BLaER1 (cell line): ENCODE data around the gene CUX1.
A peak's percentile ranks its signal among the peaks of the same experiment; 100 is the strongest.
"Not testable (repeated sequence)": the region's sequence is repeated elsewhere in the genome, so short reads cannot be mapped to it uniquely, and the experiment has no call there.

Experiments
- H3K27ac ChIP-seq: shearing (Covaris generic); formaldehyde crosslinking; 2 replicates; pipeline ENCODE4 v1.8.1; 2022
- H3K27me3 ChIP-seq: shearing (Covaris generic); formaldehyde crosslinking; 2 replicates; pipeline ENCODE4 v1.8.1; 2022
- H3K36me3 ChIP-seq: shearing (Covaris generic); formaldehyde crosslinking; 2 replicates; pipeline ENCODE4 v1.8.1; 2022
- H3K4me1 ChIP-seq: shearing (Covaris generic); formaldehyde crosslinking; 2 replicates; pipeline ENCODE4 v1.8.1; 2022
- H3K4me2 ChIP-seq: shearing (Covaris generic); formaldehyde crosslinking; 2 replicates; pipeline ENCODE4 v1.8.1; 2022
- H3K4me3 ChIP-seq: shearing (Covaris generic); formaldehyde crosslinking; 2 replicates; pipeline ENCODE4 v1.8.1; 2022
- H3K9ac ChIP-seq: shearing (Covaris generic); formaldehyde crosslinking; 2 replicates; pipeline ENCODE4 v1.8.1; 2022
- H3K9me3 ChIP-seq: shearing (Covaris generic); formaldehyde crosslinking; 2 replicates; pipeline ENCODE4 v1.8.1; 2022
- H4K20me1 ChIP-seq: shearing (Covaris generic); formaldehyde crosslinking; 2 replicates; pipeline ENCODE4 v1.8.1; 2022
- Cebpa-rat ChIP-seq: shearing (Covaris generic); IDR thresholded peaks from 2 replicates; pipeline ENCODE4 v1.8.1; 2022

Gene CUX1

DNA sequence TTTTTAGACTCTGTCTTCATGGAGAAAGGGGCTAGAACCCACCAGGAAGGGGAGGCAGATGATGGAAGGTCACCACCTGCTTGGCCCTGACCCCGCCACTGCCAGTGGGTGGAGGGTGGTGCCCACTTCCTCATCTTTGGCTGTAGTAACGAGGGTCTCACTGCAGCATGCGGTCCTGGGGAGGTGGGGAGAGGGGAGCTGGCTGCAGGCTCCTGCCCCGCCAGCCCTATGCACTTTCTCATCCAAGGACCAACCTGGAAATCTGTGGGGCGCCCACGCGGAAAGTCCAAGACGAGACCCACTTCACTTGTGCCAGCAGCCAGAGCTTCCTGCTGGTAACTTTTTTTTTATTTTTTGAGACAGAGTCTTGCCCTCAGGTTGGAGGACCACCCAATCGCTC is 101.0 kb downstream of the CUX1 start:
- no peaks in the 10 kb centered on the region for H3K27me3 ChIP-seq
- H3K4me1 ChIP-seq = peaks cover 75% of the 10 kb centered on the region
- H3K9ac ChIP-seq = no peak overlapping the region
- H3K4me2 ChIP-seq = no peak overlapping the region
- H3K36me3 ChIP-seq = peaks cover 88% of the 10 kb centered on the region
- TF ChIP-seq Cebpa-rat = no peak
- peak overlapping the region; percentile 56 for H3K27ac ChIP-seq
- no peaks in the 10 kb centered on the region for H3K9me3 ChIP-seq
- H3K4me3 ChIP-seq = no peak overlapping the region
- peaks cover 85% of the 10 kb centered on the region for H4K20me1 ChIP-seq

DNA sequence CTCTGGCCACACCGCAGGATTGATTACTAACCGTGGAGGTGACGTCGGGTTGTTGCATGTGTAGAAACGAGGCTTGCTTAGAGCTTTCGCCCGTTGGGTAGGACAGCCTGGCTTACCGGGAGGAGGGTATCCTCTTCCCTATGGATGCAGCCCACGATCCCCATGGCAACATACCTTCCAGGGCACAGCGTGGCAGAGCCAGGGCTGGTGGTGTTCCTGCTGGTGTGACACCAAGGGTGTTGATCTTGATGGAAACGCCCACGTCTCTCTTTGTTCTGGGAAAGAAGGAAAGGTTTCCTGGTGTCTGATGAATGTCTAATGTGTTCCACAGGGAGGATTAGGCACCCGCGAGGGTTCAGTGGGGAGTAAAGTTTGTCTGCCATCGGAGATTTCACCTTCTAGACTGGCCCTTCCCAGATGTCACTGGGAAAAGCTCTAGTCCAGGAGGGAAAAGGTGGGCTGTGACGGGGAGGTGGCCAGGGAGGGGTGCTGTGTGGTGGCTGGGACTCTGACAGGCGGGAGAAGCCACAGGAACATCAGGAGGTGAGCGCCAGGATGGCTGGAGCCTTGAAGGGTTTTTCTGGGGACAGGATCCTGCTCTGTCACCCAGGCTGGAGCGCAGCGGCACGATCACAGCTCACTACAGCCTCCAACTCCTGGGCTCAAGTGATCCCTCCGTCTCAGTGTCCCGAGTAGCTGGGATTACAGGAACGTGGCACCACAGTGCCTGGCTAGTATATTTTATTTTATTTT is 102.1 kb downstream of the CUX1 start:
- peaks cover 77% of the 10 kb centered on the region for H3K4me1 ChIP-seq
- no peak overlapping the region for H3K4me3 ChIP-seq
- peaks cover 84% of the 10 kb centered on the region for H4K20me1 ChIP-seq
- TF ChIP-seq Cebpa-rat = no peak
- H3K36me3 ChIP-seq = peaks cover 99% of the 10 kb centered on the region
- no peaks in the 10 kb centered on the region for H3K27me3 ChIP-seq
- H3K9me3 ChIP-seq = no peaks in the 10 kb centered on the region
- no peak overlapping the region for H3K4me2 ChIP-seq
- no peak overlapping the region for H3K9ac ChIP-seq
- H3K27ac ChIP-seq = peak overlapping the region; percentile 46

DNA sequence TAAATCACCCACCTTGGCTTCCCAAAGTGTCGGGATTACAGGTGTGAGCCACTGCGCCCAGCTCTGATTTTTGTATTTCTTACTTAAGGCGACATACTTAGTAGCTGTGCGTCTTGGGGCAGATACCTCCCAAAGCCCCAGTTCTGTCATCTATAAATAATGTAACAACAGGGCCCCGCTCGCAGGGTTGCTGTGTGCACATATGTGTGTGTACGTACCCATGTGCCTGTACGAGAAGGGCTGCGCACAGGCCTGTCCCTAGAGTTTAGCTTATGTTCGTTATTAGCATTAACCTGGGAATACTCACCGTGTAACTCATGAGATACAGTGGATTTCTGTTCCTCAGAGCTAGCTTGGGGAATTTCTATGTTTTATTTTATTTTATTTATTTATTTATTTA is 103.6 kb downstream of the CUX1 start:
- Histone ChIP-seq H3K36me3 (peaks cover 91% of the 10 kb centered on the region), H3K4me3 (no peak overlapping the region), H4K20me1 (peaks cover 69% of the 10 kb centered on the region)

DNA sequence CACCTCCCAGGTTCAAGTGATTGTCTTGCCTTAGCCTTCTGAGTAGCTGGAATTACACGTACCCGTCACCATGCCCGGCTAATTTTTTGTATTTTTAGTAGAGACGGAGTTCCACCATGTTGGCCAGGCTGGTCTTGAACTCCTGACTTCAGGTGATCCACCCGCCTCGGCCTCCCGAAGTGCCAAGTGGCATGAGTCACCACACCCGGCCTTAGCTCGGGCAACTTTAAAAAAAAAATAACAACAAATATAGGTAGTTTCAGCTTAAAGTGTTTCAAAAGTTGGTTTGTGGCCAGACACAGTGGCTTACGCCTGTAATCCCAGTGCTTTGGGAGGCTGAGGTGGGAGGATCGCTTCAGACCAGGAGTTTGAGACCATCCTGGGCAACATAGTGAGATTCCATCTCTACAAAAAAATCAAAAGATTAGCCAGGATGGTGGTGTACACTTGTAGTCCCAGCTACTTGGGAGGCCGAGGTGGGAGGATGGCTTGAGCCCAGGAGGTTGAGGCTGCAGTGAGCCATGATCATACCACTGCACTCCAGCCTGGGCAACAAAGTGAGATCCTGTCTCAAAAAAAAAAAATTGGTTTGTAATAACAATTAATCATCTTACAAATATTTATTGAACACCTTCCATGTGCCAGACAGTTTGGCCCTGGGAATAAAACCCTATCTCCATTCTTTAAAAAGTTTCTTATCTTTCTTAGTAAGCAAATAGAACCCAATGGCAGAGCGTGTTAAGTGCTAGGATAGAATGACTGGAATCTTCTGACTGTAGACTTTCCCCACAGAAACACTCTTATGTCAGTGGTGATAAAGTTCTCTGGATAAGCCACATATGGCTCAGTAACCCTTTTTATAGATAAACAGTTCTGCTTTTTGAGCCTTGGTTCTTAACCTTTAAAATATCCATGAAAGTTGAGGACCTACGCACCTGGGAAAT is 104.4 kb downstream of the CUX1 start:
- not testable (repeated sequence) for H3K4me3 ChIP-seq, H3K9me3 ChIP-seq, H3K27me3 ChIP-seq, H3K9ac ChIP-seq, H3K4me2 ChIP-seq
- Histone ChIP-seq H3K4me1 (peaks cover 77% of the 10 kb centered on the region), H3K36me3 (peaks cover 91% of the 10 kb centered on the region), H3K27ac (peak overlapping the region; percentile 93; the same call in 1 of the 2 replicates), H4K20me1 (peaks cover 61% of the 10 kb centered on the region)

More for the DNA sequence above, 103.6 kb downstream of the CUX1 start:
- Histone ChIP-seq H3K4me2 (no peak overlapping the region), H3K27ac (peak overlapping the region; percentile 6; the same call in 1 of the 2 replicates), H3K27me3 (no peaks in the 10 kb centered on the region), H3K9ac (no peak overlapping the region), H3K9me3 (no peaks in the 10 kb centered on the region), H3K4me1 (peaks cover 77% of the 10 kb centered on the region)
- no peak for TF ChIP-seq Cebpa-rat

DNA sequence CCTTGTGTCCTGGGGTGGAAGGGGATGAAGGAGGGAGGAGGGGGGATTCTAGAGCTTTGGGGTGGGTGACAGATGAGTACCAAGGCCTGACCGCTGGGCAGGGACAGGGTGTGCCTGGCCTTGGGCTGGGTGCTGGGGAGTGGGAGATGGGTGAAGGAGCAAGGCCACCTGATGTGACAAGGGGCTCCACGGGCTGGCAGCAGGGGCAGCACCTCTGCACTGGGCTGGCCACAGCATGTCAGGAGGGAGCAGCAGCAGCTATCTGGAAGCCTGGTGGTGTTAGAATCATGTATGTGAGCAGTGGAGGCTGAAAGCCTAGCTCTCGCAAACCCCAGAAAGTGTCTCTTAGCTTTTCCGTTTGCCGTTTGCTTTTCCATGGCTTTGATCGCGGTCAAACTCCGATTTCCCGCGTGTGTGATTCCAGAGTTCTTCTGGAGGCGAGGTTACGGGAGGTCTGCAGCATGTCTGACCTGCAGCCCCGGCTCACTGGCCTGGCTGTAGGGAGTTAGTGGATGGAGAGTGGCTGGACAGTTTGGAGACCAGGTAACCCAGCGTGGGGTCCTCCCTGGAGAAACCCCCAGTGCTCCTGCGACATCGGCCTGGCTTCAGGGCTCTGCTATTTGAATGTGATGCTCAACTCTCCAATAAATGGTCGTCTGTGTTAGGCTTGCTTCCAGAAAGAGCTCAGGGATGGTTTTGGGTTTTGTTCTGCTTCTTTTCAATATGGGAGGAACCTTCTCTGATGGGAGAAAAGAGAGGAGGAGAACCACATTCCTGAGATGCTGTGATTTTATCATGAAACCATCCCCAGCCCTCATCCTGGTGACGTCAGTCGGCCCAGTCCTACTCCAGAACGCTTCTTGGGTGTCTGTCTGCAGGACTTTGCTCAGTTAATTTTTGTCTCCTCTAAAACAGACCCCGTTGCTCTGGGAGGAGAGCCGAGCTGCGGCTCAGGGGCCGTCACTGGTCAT is 105.5 kb downstream of the CUX1 start:
- TF ChIP-seq Cebpa-rat = no peak
- Histone ChIP-seq H3K4me2 (0 out of 2 replicates have a peak overlapping the region, but pooled peaks have one; percentile 24), H3K9ac (peak overlapping the region; percentile 53; the same call in 1 of the 2 replicates), H4K20me1 (peaks cover 53% of the 10 kb centered on the region), H3K4me1 (peaks cover 77% of the 10 kb centered on the region), H3K27ac (peak overlapping the region; percentile 93), H3K4me3 (no peak overlapping the region), H3K36me3 (peaks cover 85% of the 10 kb centered on the region), H3K27me3 (no peaks in the 10 kb centered on the region), H3K9me3 (no peaks in the 10 kb centered on the region)

DNA sequence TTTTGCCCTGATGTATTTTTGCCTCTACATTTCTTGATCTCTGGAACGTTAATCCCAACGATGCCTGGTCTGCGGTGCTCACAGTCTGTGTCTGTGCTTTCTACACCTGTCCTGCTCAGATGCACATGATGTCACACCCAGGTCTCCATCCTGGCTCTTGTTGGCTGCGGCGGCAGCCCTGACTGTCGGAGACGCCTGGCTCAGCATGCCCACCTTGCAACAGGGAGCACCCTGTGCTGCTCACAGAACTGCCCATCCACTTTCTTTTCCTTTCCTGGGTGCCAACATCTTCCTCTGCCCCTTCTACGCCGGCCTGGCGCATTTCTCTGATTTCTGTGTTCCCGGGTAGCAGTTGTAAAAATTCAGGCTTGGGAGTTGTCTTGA is 106.2 kb downstream of the CUX1 start:
- peaks cover 79% of the 10 kb centered on the region for H3K36me3 ChIP-seq
- peak overlapping the region; percentile 93 for H3K27ac ChIP-seq
- H4K20me1 ChIP-seq = peaks cover 46% of the 10 kb centered on the region
- H3K4me3 ChIP-seq = no peak overlapping the region
- no peaks in the 10 kb centered on the region for H3K27me3 ChIP-seq
- peaks cover 77% of the 10 kb centered on the region for H3K4me1 ChIP-seq
- H3K9me3 ChIP-seq = no peaks in the 10 kb centered on the region
- peak overlapping the region; percentile 53; the same call in 1 of the 2 replicates for H3K9ac ChIP-seq
- H3K4me2 ChIP-seq = 0 out of 2 replicates have a peak overlapping the region, but pooled peaks have one; percentile 24
- no peak for TF ChIP-seq Cebpa-rat

DNA sequence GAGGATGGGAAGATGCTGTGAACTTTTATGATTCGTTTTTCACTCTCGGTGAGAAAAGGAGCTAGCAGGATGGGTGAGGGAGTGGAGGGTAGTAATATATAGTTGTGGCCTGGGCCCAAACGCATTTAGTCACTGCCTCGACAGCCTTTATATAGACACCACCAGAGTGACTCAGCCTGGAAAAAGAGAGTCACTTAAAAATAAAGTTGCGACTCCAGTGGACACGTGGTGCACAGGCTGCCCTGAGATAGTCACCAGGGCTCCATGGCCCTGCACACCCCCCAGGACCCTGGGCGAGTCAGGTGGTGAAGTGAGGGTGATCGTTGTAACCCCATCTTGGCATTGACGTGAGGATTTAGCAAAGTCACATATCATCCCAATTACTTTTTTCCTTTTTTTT is 106.7 kb downstream of the CUX1 start:
- H3K27ac ChIP-seq = peak overlapping the region; percentile 93
- peaks cover 77% of the 10 kb centered on the region for H3K4me1 ChIP-seq
- H3K9ac ChIP-seq = peak overlapping the region; percentile 34; the same call in 1 of the 2 replicates
- H3K36me3 ChIP-seq = peaks cover 76% of the 10 kb centered on the region
- no peak for TF ChIP-seq Cebpa-rat
- H3K4me3 ChIP-seq = no peak overlapping the region
- H3K9me3 ChIP-seq = 0 out of 2 replicates have a peak, but pooled peaks cover under 1% of the 10 kb centered on the region
- H3K4me2 ChIP-seq = 0 out of 2 replicates have a peak overlapping the region, but pooled peaks have one; percentile 24
- H3K27me3 ChIP-seq = no peaks in the 10 kb centered on the region
- peaks cover 43% of the 10 kb centered on the region for H4K20me1 ChIP-seq

DNA sequence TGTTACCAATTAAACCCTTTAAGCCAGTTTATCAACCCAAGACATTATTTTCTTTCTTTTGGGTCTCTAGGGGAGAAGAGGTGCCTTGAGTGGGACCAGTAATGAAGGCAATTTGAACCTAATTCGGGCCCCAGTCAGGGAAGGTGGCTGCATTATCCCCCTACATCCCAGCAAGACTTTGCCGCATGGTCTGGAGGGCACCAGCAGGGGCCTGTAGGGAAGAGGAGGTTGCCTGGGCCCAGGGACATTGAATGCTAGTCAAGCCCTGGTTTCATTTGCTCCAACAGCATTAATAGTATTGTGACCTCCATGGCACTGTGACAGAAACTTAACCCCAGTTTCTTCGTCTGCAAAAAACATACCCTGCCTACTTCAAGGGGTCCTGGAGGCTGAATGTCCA is 108.8 kb downstream of the CUX1 start:
- peaks cover 96% of the 10 kb centered on the region for H3K4me1 ChIP-seq
- peaks cover 22% of the 10 kb centered on the region for H3K9me3 ChIP-seq
- H3K27ac ChIP-seq = peak overlapping the region; percentile 93
- H3K4me3 ChIP-seq = no peak overlapping the region
- H3K9ac ChIP-seq = 0 out of 2 replicates have a peak overlapping the region, but pooled peaks have one; percentile 38
- no peak for TF ChIP-seq Cebpa-rat
- H3K4me2 ChIP-seq = peak overlapping the region; percentile 85
- H4K20me1 ChIP-seq = peaks cover 24% of the 10 kb centered on the region
- H3K27me3 ChIP-seq = no peaks in the 10 kb centered on the region
- H3K36me3 ChIP-seq = peaks cover 77% of the 10 kb centered on the region

DNA sequence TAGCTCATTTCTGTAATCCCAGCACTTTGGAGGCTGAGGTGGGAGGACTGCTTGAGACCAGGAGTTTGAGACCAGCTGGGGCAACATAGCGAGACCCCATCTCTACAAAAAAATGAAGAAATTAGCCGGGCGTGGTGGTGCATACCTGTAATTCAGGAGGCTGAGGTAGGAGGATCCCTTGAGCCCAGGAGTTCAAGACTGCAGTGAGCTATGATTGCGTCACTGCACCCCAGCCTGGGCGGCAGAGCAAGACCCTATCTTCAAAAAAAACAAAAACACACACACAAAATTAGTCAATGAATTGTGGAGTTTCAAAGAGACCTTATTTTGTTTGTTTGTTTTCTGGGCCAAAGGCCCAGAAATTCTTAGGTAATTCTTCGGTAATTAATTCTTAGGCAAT is 110.0 kb downstream of the CUX1 start:
- Histone ChIP-seq H3K9me3 (peaks cover 25% of the 10 kb centered on the region), H3K27ac (peak overlapping the region; percentile 93), H3K36me3 (peaks cover 73% of the 10 kb centered on the region), H3K27me3 (no peaks in the 10 kb centered on the region), H3K9ac (peak overlapping the region; percentile 77), H3K4me1 (peaks cover 100% of the 10 kb centered on the region), H3K4me3 (peak overlapping the region; percentile 47), H3K4me2 (peak overlapping the region; percentile 85), H4K20me1 (peaks cover 17% of the 10 kb centered on the region)
- TF ChIP-seq Cebpa-rat = peak; percentile 82
